ENCODE results near the gene TSPO2.

TSPO2 gene

GRCh38 chr6:41027241-41027640 is 15.0 kb upstream of the TSPO2 start:
- no peak for DNase-seq (ENCODE audit: low spot score)
- FAIRE-seq, result no peak

GRCh38 chr6:41027799-41028560 is 14.3 kb upstream of the TSPO2 start:
- DNase-seq (ENCODE audit: low spot score) (peak; percentile 91), FAIRE-seq (peak; percentile 27)

GRCh38 chr6:41028561-41029412 is 13.5 kb upstream of the TSPO2 start:
- DNase-seq (ENCODE audit: low spot score), result no peak
- no peak for FAIRE-seq

GRCh38 chr6:41032830-41033229 is 9.4 kb upstream of the TSPO2 start:
- FAIRE-seq, result no peak
- no peak for DNase-seq (ENCODE audit: low spot score)

- FAIRE-seq, result no peak
- DNase-seq (ENCODE audit: low spot score), result no peak
Observed at GRCh38 chr6:41033776-41034175, 8.5 kb upstream of the TSPO2 start.

GRCh38 chr6:41036186-41036585 is 6.1 kb upstream of the TSPO2 start:
- DNase-seq (ENCODE audit: low spot score), result peak; percentile 30
- no peak for FAIRE-seq

- DNase-seq (ENCODE audit: low spot score) (no peak), FAIRE-seq (no peak)
Observed at GRCh38 chr6:41036601-41037000, 5.7 kb upstream of the TSPO2 start.

GRCh38 chr6:41037107-41037900 is 5.0 kb upstream of the TSPO2 start:
- no peak for DNase-seq (ENCODE audit: low spot score)
- FAIRE-seq, result no peak

GRCh38 chr6:41038205-41038604 is 4.1 kb upstream of the TSPO2 start:
- FAIRE-seq (no peak), DNase-seq (ENCODE audit: low spot score) (no peak)

GRCh38 chr6:41039060-41039998 is 2.9 kb upstream of the TSPO2 start, which contains the start of gene UNC5CL:
Gene UNC5CL, minus strand, starts transcription at chr6:41039221. Its CDS starts 4,147 bp downstream, at chr6:41035074.
- DNase-seq (ENCODE audit: low spot score) (peak; percentile 59), FAIRE-seq (no peak)

- peak; percentile 69 for DNase-seq (ENCODE audit: low spot score)
- no peak for FAIRE-seq
Observed at GRCh38 chr6:41040101-41040939, 1.9 kb upstream of the TSPO2 start.

- FAIRE-seq, result no peak
- no peak for DNase-seq (ENCODE audit: low spot score)
Observed at GRCh38 chr6:41040940-41041536, 1.2 kb upstream of the TSPO2 start.

- FAIRE-seq (no peak), DNase-seq (ENCODE audit: low spot score) (no peak)
Observed at GRCh38 chr6:41043151-41043550, 884 bp downstream of the TSPO2 start.

GRCh38 chr6:41045664-41046063 is 3.4 kb downstream of the TSPO2 start:
- FAIRE-seq, result no peak
- DNase-seq (ENCODE audit: low spot score), result no peak

- FAIRE-seq (no peak), DNase-seq (ENCODE audit: low spot score) (no peak)
Observed at GRCh38 chr6:41046084-41046483, 3.8 kb downstream of the TSPO2 start.

GRCh38 chr6:41047306-41047705 is 5.0 kb downstream of the TSPO2 start:
- DNase-seq (ENCODE audit: low spot score), result no peak
- FAIRE-seq, result no peak

GRCh38 chr6:41047745-41048732 is 5.8 kb downstream of the TSPO2 start:
- no peak for DNase-seq (ENCODE audit: low spot score)
- no peak for FAIRE-seq

- FAIRE-seq (no peak), DNase-seq (ENCODE audit: low spot score) (no peak)
Observed at GRCh38 chr6:41049521-41049920, 7.3 kb downstream of the TSPO2 start.

Data from urothelium cell line (cell line).